ENCODE measurements around the gene ERVW-1. TPM values are rescaled to one million over a fixed set of nuclear protein-coding genes. Genes with fewer than 3 reads are reported as not detected.
A peak's percentile ranks its signal among the peaks of the same experiment; 100 is the strongest.

Gene ERVW-1
- total RNA-seq, 1 donor from 2014 or later = not detected

DNA sequence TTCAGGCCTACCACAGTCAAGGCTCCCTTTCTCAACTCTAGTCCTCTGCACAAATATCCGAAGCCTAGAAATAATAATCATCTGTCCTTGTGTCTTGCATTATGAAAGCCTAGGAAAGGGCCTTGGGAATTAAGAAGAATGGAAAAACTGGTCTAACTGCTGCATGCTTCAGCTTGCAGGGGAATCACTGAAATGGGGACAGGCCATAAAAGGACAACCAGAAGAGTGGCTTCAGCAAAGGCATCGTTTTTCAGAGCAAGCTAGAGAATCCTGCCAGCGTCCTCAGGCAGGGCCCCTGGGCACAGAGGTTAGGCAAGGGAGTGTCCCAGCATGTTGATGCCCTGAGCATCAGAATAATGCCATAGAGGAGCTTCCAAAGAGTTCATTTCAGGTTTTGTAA is 13.2 kb downstream of the ERVW-1 start:
- Mint-ChIP-seq H3K27ac (ENCODE audit: unreplicated experiment) (no peak overlapping the region), H3K4me3 (ENCODE audit: unreplicated experiment) (no peak overlapping the region), H3K4me1 (ENCODE audit: unreplicated experiment) (peaks cover 12% of the 10 kb centered on the region), H3K9me3 (ENCODE audit: unreplicated experiment) (peaks cover 4% of the 10 kb centered on the region), H3K36me3 (ENCODE audit: unreplicated experiment) (peaks cover 15% of the 10 kb centered on the region), H3K27me3 (ENCODE audit: unreplicated experiment) (no peaks in the 10 kb centered on the region)
- TF ChIP-seq, protein P1, sequence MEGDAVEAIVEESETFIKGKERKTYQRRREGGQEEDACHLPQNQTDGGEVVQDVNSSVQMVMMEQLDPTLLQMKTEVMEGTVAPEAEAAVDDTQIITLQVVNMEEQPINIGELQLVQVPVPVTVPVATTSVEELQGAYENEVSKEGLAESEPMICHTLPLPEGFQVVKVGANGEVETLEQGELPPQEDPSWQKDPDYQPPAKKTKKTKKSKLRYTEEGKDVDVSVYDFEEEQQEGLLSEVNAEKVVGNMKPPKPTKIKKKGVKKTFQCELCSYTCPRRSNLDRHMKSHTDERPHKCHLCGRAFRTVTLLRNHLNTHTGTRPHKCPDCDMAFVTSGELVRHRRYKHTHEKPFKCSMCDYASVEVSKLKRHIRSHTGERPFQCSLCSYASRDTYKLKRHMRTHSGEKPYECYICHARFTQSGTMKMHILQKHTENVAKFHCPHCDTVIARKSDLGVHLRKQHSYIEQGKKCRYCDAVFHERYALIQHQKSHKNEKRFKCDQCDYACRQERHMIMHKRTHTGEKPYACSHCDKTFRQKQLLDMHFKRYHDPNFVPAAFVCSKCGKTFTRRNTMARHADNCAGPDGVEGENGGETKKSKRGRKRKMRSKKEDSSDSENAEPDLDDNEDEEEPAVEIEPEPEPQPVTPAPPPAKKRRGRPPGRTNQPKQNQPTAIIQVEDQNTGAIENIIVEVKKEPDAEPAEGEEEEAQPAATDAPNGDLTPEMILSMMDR (IDR thresholded peaks at IDR 0.05) = no peak
- DNase-seq (ENCODE audit: extremely low spot score, unreplicated experiment) = no peak

DNA sequence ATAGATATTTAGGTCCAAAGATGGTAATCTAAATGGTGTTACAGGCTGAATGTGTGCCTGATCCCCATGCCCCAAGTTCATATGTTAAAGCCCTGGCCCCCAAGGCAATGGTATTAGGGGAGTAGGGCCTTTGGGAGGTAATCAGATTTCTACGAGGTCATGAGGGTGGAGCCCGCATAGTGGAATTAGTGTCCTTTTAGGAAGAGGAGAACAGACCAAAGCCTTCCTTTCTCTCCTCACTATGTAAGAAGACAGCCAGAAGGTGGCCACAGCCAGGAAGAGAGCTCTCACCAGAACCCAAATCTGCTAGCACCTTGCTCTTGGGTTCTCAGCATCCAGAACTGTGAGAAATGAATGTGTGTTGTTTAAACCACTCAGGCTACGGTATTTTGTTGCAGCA is 15.2 kb downstream of the ERVW-1 start:
- no peak for DNase-seq (ENCODE audit: extremely low spot score, unreplicated experiment)
- no peaks in the 10 kb centered on the region for H3K27me3 Mint-ChIP-seq (ENCODE audit: unreplicated experiment)
- H3K4me1 Mint-ChIP-seq (ENCODE audit: unreplicated experiment) = peaks cover 12% of the 10 kb centered on the region
- no peak overlapping the region for H3K27ac Mint-ChIP-seq (ENCODE audit: unreplicated experiment)
- no peaks in the 10 kb centered on the region for H3K9me3 Mint-ChIP-seq (ENCODE audit: unreplicated experiment)
- no peak overlapping the region for H3K4me3 Mint-ChIP-seq (ENCODE audit: unreplicated experiment)
- TF ChIP-seq, protein P1 (IDR thresholded peaks at IDR 0.05) = no peak
- peaks cover 7% of the 10 kb centered on the region for H3K36me3 Mint-ChIP-seq (ENCODE audit: unreplicated experiment)

DNA sequence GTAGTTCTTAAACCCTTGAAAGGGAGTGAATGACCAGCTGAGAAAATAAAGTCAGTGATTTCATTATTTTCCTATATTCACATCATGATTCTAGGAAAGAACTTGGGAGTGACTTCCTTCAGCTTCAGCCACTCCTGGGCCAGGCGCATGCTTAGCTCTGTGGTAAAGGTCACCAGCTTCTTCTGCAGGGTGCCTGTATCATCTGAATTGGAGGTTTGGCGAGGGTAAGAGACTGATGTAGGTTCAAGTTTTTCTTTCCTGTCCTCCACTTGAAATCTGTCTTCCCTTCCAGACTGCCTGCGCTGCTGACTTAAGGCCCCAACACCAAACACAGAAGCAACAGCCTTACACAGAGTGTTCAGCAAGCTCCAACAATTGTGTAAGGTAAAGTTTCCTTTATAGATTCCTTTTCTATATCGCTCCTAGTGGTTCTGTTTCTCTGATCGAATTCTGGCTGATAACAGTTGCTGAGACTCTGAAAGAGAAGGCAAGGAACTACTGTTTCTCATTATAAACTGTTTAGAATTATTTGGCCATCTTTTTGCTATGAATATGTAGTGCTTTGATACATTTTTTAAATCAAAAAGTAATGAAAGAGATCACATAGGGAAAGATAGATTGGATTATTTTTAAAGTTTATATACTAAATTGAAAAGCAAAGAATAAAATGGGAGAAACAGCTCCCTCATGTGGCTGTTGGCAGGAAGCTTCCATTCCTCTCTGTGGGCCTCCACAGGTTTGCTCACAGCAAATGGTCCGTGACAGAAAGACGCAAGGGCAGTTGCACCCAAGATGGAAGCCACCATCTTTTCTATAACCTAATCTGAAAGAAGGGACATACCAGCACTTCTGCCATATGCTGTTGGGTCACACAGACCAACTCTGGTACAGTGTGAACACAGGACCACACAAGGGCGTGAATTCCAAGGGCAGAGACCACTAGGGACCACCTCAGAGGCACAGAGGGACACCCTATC is 16.4 kb downstream of the ERVW-1 start:
- peaks cover 9% of the 10 kb centered on the region for H3K36me3 Mint-ChIP-seq (ENCODE audit: unreplicated experiment)
- DNase-seq (ENCODE audit: extremely low spot score, unreplicated experiment) = no peak
- TF ChIP-seq, protein P1 (IDR thresholded peaks at IDR 0.05) = peak; percentile 84
- H3K9me3 Mint-ChIP-seq (ENCODE audit: unreplicated experiment) = no peaks in the 10 kb centered on the region
- peaks cover 12% of the 10 kb centered on the region for H3K4me1 Mint-ChIP-seq (ENCODE audit: unreplicated experiment)
- no peaks in the 10 kb centered on the region for H3K27me3 Mint-ChIP-seq (ENCODE audit: unreplicated experiment)
- H3K27ac Mint-ChIP-seq (ENCODE audit: unreplicated experiment) = peak overlapping the region; percentile 7
- no peak overlapping the region for H3K4me3 Mint-ChIP-seq (ENCODE audit: unreplicated experiment)

DNA sequence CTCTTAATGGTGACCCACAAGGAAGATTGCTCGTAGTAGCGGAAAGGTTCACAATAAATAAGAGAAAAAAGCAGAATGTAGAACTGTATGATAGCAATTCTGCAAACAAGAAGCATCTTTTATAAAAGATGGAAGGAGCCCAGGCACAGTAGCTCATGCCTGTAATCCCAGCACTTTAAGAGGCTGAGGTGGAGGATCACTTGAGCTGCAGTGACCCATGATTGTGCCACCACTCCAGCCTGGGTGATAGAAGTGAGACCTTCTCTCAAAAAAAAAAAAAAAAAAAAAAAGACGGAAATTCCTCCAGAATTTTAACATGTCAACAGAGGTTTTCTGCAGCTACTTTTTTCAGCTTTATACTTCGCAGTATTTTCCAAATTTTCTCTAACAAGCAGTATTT is 17.2 kb downstream of the ERVW-1 start:
- H3K27ac Mint-ChIP-seq (ENCODE audit: unreplicated experiment) = peak overlapping the region; percentile 12
- peaks cover 15% of the 10 kb centered on the region for H3K36me3 Mint-ChIP-seq (ENCODE audit: unreplicated experiment)

DNA sequence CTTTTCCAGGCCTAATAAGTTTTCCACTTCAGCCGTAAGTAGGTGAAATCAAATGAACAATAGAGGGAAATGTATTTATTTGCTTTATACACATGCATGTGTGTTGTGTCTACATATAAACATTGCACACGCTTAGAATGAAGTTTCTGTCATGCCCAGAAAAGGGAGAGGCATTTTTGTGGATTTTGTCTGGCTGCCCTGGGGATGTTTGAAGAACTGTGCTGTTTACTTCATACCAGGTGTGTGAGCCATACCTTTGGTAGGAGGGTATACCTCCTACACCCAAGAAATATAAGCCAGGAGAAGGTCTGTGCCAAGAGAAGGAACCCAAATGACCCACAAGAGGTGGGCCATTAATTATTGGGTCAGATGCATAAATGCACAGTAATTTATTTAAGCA is 17.6 kb downstream of the ERVW-1 start:
- no peaks in the 10 kb centered on the region for H3K9me3 Mint-ChIP-seq (ENCODE audit: unreplicated experiment)
- TF ChIP-seq, protein P1 (IDR thresholded peaks at IDR 0.05) = no peak
- no peaks in the 10 kb centered on the region for H3K27me3 Mint-ChIP-seq (ENCODE audit: unreplicated experiment)
- H3K4me1 Mint-ChIP-seq (ENCODE audit: unreplicated experiment) = peaks cover 12% of the 10 kb centered on the region
- H3K36me3 Mint-ChIP-seq (ENCODE audit: unreplicated experiment) = peaks cover 15% of the 10 kb centered on the region
- peak overlapping the region; percentile 12 for H3K27ac Mint-ChIP-seq (ENCODE audit: unreplicated experiment)
- H3K4me3 Mint-ChIP-seq (ENCODE audit: unreplicated experiment) = no peak overlapping the region
- DNase-seq (ENCODE audit: extremely low spot score, unreplicated experiment) = no peak

More for the DNA sequence above, 17.2 kb downstream of the ERVW-1 start:
- no peak overlapping the region for H3K4me3 Mint-ChIP-seq (ENCODE audit: unreplicated experiment)
- DNase-seq (ENCODE audit: extremely low spot score, unreplicated experiment) = no peak
- H3K4me1 Mint-ChIP-seq (ENCODE audit: unreplicated experiment) = peaks cover 12% of the 10 kb centered on the region
- no peaks in the 10 kb centered on the region for H3K9me3 Mint-ChIP-seq (ENCODE audit: unreplicated experiment)
- no peaks in the 10 kb centered on the region for H3K27me3 Mint-ChIP-seq (ENCODE audit: unreplicated experiment)
- TF ChIP-seq, protein P1 (IDR thresholded peaks at IDR 0.05) = no peak
